Measurements from ENCODE around the gene PIK3C2B.

GRCh38 chr1:204464701-204465100 is 29.9 kb downstream of the PIK3C2B start:
- no peak for TF ChIP-seq CTCF (IDR thresholded peaks at IDR 0.05; ENCODE audit: low read depth, low read length, missing input control)
- TF ChIP-seq GABPA (IDR thresholded peaks at IDR 0.05 in 1 of 2, conservative IDR thresholded peaks at IDR 0.05 in 1 of 2) = no peak
